K562 (cell line): ENCODE data around the gene CCDC28B. TPM values are rescaled to one million over a fixed set of nuclear protein-coding genes. Genes with fewer than 3 reads are reported as not detected.

ENCODE experiments used
- CBX2 ChIP-seq: fragments of 200-600 bp; sonication (generic); IDR thresholded peaks from one replicate; pipeline ENCODE4 v1.6.1; 2012; ENCODE audit warnings: mild to moderate bottlenecking, low read length, inconsistent platforms; ENCODE audit not compliant: insufficient read depth, poor library complexity, severe bottlenecking
- CEBPB ChIP-seq: fragments of 450-650 bp; IDR thresholded peaks from 2 replicates; pipeline ENCODE4 v1.6.1; 2016; ENCODE audit warnings: missing genetic modification characterization, missing compliant biosample characterization
- CHCHD3 ChIP-seq: fragments of 250-450 bp; sonication (Bioruptor Pico); IDR thresholded peaks from 2 replicates; pipeline ENCODE4 v2.1.2; 2022; ENCODE audit warnings: mild to moderate bottlenecking
- ERF ChIP-seq: fragments of 450-650 bp; formaldehyde crosslinking; IDR thresholded peaks from 2 replicates; pipeline ENCODE4 v1.4.0; 2020; ENCODE audit warnings: mild to moderate bottlenecking, mixed read lengths
- GABPB2 ChIP-seq: fragments of 250-450 bp; sonication (Bioruptor Pico); conservative IDR thresholded peaks from 2 replicates; pipeline ENCODE4 v1.5.1; 2021; ENCODE audit warnings: mild to moderate bottlenecking
- HNRNPK ChIP-seq: fragments of 200-400 bp; formaldehyde crosslinking; IDR thresholded peaks from one replicate; pipeline ENCODE4 v1.6.1; 2018; ENCODE audit warnings: mild to moderate bottlenecking, low read depth, low read length; ENCODE audit not compliant: poor library complexity, severe bottlenecking
- IRF1 ChIP-seq: sonication (generic); formaldehyde crosslinking; IDR thresholded peaks from 2 replicates; pipeline ENCODE4 v1.8.0; 2022; ENCODE audit warnings: missing genetic modification reagents, mild to moderate bottlenecking, borderline replicate concordance
- MED1 ChIP-seq: sonication (generic); formaldehyde crosslinking; IDR thresholded peaks from 2 replicates; pipeline ENCODE4 v1.8.1; 2023; ENCODE audit warnings: missing genetic modification reagents, borderline replicate concordance
- MTA1 ChIP-seq: fragments of 450-650 bp; IDR thresholded peaks from 2 replicates; pipeline ENCODE4 v1.6.1; 2017; ENCODE audit warnings: borderline replicate concordance
- PTTG1 ChIP-seq: fragments of 450-650 bp; IDR thresholded peaks from 2 replicates; pipeline ENCODE4 v1.6.1; 2016; ENCODE audit warnings: low read depth, mild to moderate bottlenecking, missing genetic modification characterization, missing compliant biosample characterization
- RUNX1 ChIP-seq: sonication (generic); IDR thresholded peaks from 2 replicates; pipeline ENCODE4 v1.6.1; 2016; ENCODE audit warnings: antibody characterized with exemption, low read depth
- SMARCE1 ChIP-seq: fragments of 450-650 bp; IDR thresholded peaks from 2 replicates; pipeline ENCODE4 v1.7.1; 2016; ENCODE audit warnings: mild to moderate bottlenecking
- TAF7 ChIP-seq: fragments of 450-650 bp; IDR thresholded peaks from 2 replicates; pipeline ENCODE4 v1.6.1; 2016; ENCODE audit warnings: missing genetic modification characterization, missing compliant biosample characterization
- TRIM24 ChIP-seq, 2 experiments: fragments of 450-650 bp; IDR thresholded peaks; 2 replicates each; pipeline ENCODE4 v1.6.1; 2016
- YBX1 ChIP-seq: fragments of 450-650 bp; IDR thresholded peaks from 2 replicates; pipeline ENCODE4 v1.7.1; 2016; ENCODE audit warnings: mild to moderate bottlenecking
- ZKSCAN8 ChIP-seq: fragments of 200-800 bp; sonication (Bioruptor generic); IDR thresholded peaks from 2 replicates; pipeline ENCODE4 v1.6.1; 2016; ENCODE audit warnings: missing genetic modification characterization, missing compliant biosample characterization
- ZNF134 ChIP-seq: fragments of 250-450 bp; sonication (Bioruptor Pico); conservative IDR thresholded peaks from 2 replicates; pipeline ENCODE4 v1.4.0; 2020
- ZNF140 ChIP-seq: fragments of 250-450 bp; sonication (Bioruptor Pico); IDR thresholded peaks from 2 replicates; pipeline ENCODE4 v1.8.0; 2021; ENCODE audit warnings: moderate library complexity, mild to moderate bottlenecking, inconsistent platforms
- ZNF175 ChIP-seq: fragments of 200-800 bp; sonication (Bioruptor generic); IDR thresholded peaks from 2 replicates; pipeline ENCODE4 v1.6.1; 2016; ENCODE audit warnings: low read depth, mild to moderate bottlenecking, missing genetic modification characterization, missing compliant biosample characterization
- ZNF3 ChIP-seq: fragments of 250-450 bp; sonication (Bioruptor Pico); IDR thresholded peaks from 2 replicates; pipeline ENCODE4 v1.5.0; 2021; ENCODE audit warnings: mild to moderate bottlenecking, moderate library complexity
- ZNF507 ChIP-seq: conservative IDR thresholded peaks from 2 replicates; pipeline ENCODE4 v1.6.1; 2017; ENCODE audit warnings: missing genetic modification characterization, missing compliant biosample characterization
- ZNF717 ChIP-seq: fragments of 250-450 bp; sonication (Bioruptor Pico); IDR thresholded peaks from 2 replicates; pipeline ENCODE4 v1.5.0; 2021
- polyA plus RNA-seq, 8 experiments: library from polyadenylated mRNA; depleted of rRNA in 4 of 8; stranded (reverse) in 5 of 8; unstranded in 3 of 8; fragments of >200 nt; fragmentation: Nextera tagmentation in 2 of 8; fragmentation: Illumina TruSeq in 1 of 8; extraction: Ambion mirVana in 2 of 8; extraction: Trizol in 1 of 8; gene quantifications; 2 replicates each; pipeline versions ENCODE4 v1.2.1 to v1.2.3, GENCODE V29; 2011 to 2014; ENCODE audit warnings: inconsistent platforms in 1 of 8, missing spikeins in 1 of 8
- total RNA-seq, 7 experiments: library from RNA; depleted of rRNA in 6 of 7; stranded (reverse); fragments of >200 nt in 6 of 7; fragmentation: Illumina TruSeq in 2 of 7; extraction: Trizol in 2 of 7; gene quantifications; 2 replicates each; pipeline versions ENCODE4 v1.2.1 to v1.2.3, GENCODE V29; 2011 to 2021; ENCODE audit warnings: low replicate concordance in 1 of 7
- TF ChIP-seq, protein P1 (sequence below): fragments of 250-450 bp; sonication (Bioruptor Pico); IDR thresholded peaks from 2 replicates; pipeline ENCODE4 v1.6.1; 2021; ENCODE audit warnings: mild to moderate bottlenecking
- TF ChIP-seq, protein P2 (sequence below): fragments of 450-650 bp; IDR thresholded peaks from 2 replicates; pipeline ENCODE4 v1.6.1; 2017; ENCODE audit warnings: antibody characterized with exemption
- TF ChIP-seq, protein P3 (sequence below), 2 experiments: fragments of 450-650 bp; IDR thresholded peaks; 2 replicates each; pipeline ENCODE4 v1.6.1; 2016

CCDC28B gene
- total and polyA plus RNA-seq, 9 of the 15 experiments (the other 6 are each of a cell fraction or from before 2014, with no cell fraction given), result 5.7 to 54.5 (median 31.7) TPM

DNA sequence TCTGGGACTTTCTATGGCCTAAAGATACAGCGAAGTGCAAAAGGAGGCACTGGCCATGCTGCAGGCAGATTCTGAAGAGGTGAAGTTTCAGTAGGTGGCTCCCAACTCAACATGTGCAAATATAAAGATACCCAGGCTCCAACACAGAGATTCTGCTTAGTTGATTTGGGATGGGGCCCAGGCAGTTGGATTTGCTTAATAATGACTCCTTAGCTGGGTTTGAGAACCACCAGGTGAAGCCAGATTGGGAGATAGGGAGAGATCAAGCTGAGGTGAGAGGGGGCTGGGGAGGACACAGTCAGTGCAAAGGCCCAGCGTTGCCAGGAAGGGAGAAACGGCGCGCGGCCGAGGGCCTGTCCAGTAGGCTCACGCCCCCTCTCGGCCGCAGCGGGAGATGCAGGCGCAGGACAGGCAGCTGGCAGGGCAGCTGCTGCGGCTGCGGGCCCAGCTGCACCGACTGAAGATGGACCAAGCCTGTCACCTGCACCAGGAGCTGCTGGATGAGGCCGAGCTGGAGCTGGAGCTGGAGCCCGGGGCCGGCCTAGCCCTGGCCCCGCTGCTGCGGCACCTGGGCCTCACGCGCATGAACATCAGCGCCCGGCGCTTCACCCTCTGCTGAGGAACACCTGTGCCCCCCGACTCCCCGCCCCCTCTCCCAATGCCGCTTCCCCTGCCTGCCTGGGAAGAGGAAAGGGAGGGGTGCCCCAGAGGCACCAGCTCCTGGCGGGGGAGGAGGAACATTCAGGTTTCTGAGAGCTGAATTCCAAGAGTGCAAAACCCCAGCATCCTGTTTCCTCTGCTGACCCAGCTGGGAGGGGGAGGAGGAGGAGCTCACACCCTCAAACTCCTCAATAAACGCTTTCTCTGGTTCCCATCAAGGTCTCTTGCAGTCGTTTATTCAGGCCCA is 47.8 kb downstream of the CCDC28B start (continued):
- TF ChIP-seq, protein P1, sequence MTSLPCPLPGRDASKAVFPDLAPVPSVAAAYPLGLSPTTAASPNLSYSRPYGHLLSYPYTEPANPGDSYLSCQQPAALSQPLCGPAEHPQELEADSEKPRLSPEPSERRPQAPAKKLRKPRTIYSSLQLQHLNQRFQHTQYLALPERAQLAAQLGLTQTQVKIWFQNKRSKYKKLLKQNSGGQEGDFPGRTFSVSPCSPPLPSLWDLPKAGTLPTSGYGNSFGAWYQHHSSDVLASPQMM, result no peak
- TF ChIP-seq, protein P2, sequence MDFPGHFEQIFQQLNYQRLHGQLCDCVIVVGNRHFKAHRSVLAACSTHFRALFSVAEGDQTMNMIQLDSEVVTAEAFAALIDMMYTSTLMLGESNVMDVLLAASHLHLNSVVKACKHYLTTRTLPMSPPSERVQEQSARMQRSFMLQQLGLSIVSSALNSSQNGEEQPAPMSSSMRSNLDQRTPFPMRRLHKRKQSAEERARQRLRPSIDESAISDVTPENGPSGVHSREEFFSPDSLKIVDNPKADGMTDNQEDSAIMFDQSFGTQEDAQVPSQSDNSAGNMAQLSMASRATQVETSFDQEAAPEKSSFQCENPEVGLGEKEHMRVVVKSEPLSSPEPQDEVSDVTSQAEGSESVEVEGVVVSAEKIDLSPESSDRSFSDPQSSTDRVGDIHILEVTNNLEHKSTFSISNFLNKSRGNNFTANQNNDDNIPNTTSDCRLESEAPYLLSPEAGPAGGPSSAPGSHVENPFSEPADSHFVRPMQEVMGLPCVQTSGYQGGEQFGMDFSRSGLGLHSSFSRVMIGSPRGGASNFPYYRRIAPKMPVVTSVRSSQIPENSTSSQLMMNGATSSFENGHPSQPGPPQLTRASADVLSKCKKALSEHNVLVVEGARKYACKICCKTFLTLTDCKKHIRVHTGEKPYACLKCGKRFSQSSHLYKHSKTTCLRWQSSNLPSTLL, result no peak
- TF ChIP-seq ZNF140, result no peak
- peak; percentile 53; the same call in 1 of the 2 replicates for TF ChIP-seq RUNX1
- TF ChIP-seq ZNF3 (CRISPR knock-in tag), result no peak
- TF ChIP-seq ZNF175 (CRISPR knock-in tag), result no peak
- TF ChIP-seq ERF (CRISPR knock-in tag), result no peak
- no peak for TF ChIP-seq ZKSCAN8 (CRISPR knock-in tag)
- TF ChIP-seq, protein P3, sequence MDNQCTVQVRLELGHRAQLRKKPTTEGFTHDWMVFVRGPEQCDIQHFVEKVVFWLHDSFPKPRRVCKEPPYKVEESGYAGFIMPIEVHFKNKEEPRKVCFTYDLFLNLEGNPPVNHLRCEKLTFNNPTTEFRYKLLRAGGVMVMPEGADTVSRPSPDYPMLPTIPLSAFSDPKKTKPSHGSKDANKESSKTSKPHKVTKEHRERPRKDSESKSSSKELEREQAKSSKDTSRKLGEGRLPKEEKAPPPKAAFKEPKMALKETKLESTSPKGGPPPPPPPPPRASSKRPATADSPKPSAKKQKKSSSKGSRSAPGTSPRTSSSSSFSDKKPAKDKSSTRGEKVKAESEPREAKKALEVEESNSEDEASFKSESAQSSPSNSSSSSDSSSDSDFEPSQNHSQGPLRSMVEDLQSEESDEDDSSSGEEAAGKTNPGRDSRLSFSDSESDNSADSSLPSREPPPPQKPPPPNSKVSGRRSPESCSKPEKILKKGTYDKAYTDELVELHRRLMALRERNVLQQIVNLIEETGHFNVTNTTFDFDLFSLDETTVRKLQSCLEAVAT (IDR thresholded peaks at IDR 0.05), result no peak
- TF ChIP-seq MTA1, result peak; percentile 69; the same call in 1 of the 2 replicates
- TF ChIP-seq HNRNPK, result peak; percentile 86
- TF ChIP-seq CEBPB (tag), result no peak
- 0 out of 2 replicates have a peak, but pooled peaks have one; percentile 33 for TF ChIP-seq SMARCE1
- TF ChIP-seq TAF7 (tag), result no peak
- no peak for TF ChIP-seq IRF1 (CRISPR knock-in tag)
- TF ChIP-seq CBX2, result no peak
- TF ChIP-seq ZNF717 (CRISPR knock-in tag), result no peak
- no peak for TF ChIP-seq YBX1
- TF ChIP-seq ZNF134 (CRISPR knock-in tag), result no peak
- TF ChIP-seq MED1 (CRISPR knock-in tag), result no peak
- TF ChIP-seq TRIM24 (IDR thresholded peaks at IDR 0.05), result peak; percentile 35 to 77; a peak in 2 of 4 replicates
- no peak for TF ChIP-seq PTTG1
- no peak for TF ChIP-seq GABPB2
- no peak for TF ChIP-seq ZNF507 (tag)
- no peak for TF ChIP-seq CHCHD3 (CRISPR knock-in tag)
